Endothelial cell of umbilical vein (primary cell): ENCODE measurements around the gene KRT31. TPM values are rescaled to one million over a fixed set of nuclear protein-coding genes. Genes with fewer than 3 reads are reported as not detected.

ENCODE experiments used
- BruUV-seq: library from RNA; stranded (reverse); fragments of 400-500 nt; replicated peaks from 2 replicates; lab custom pipeline; 2021; lab: Mats Ljungman, UMichigan
- CTCF ChIA-PET: fragments of 300-600, 350-600 bp; sonication (Branson Sonifier 250); formaldehyde crosslinking; loops from one replicate; lab custom pipeline; 2021; ENCODE audit warnings: antibody characterized with exemption, inconsistent platforms; lab: Charles Lee
- POLR2A ChIA-PET: fragments of 300-600, 350-600 bp; sonication (Branson Sonifier 250); formaldehyde crosslinking; loops from one replicate; lab custom pipeline; 2021; ENCODE audit warnings: antibody characterized with exemption, inconsistent platforms; lab: Charles Lee
- DNase-seq: peaks from one replicate; pipeline ENCODE4 v3.0.0-alpha.2; 2011; ENCODE audit warnings: low read depth, low spot score
- FAIRE-seq: peaks from 2 replicates; lab custom pipeline; 2011; peaks lifted over from hg19 to GRCh38; lab: Jason Lieb, UNC
- H2AFZ ChIP-seq: 2 replicates; pipeline ENCODE4 v1.6.0; 2012; ENCODE audit warnings: low read depth, low read length, control low read depth, inconsistent platforms
- H3K27ac ChIP-seq: 2 replicates; pipeline ENCODE4 v1.5.1; 2011; ENCODE audit warnings: low read depth, mild to moderate bottlenecking, control low read depth, low read length, moderate library complexity; ENCODE audit not compliant: insufficient read depth
- H3K27me3 ChIP-seq, 2 experiments: 2 replicates each; pipeline versions ENCODE4 v1.6.0 to v1.6.1; 2011; ENCODE audit warnings: low read length in 2 of 2, mixed read lengths in 1 of 2; ENCODE audit not compliant: control insufficient read depth in 2 of 2, insufficient read depth in 2 of 2
- H3K36me3 ChIP-seq, 2 experiments: 2 replicates in 1 of 2; 3 replicates in 1 of 2; pipeline ENCODE4 v1.5.1; 2011; ENCODE audit warnings: low read length in 2 of 2, mild to moderate bottlenecking in 1 of 2, moderate library complexity in 1 of 2; ENCODE audit not compliant: control insufficient read depth in 2 of 2, insufficient read depth in 2 of 2; ENCODE audit errors: extremely low read depth in 1 of 2
- H3K4me1 ChIP-seq: 3 replicates; pipeline ENCODE4 v1.5.1; 2011; ENCODE audit warnings: mild to moderate bottlenecking, low read length; ENCODE audit not compliant: control insufficient read depth, insufficient read depth; ENCODE audit errors: extremely low read depth
- H3K4me2 ChIP-seq: 2 replicates; pipeline ENCODE4 v1.6.1; 2011; ENCODE audit warnings: low read length, control low read depth, mixed read lengths; ENCODE audit not compliant: insufficient read depth
- H3K4me3 ChIP-seq, 3 experiments: fragments of 200-600 bp in 1 of 3; sonication (generic), shearing (Covaris generic) in 1 of 3; replicated peaks in 1 of 3; 2 replicates each; pipeline ENCODE4 v1.5.1; 2011 to 2016; ENCODE audit warnings: control low read depth in 3 of 3, low read length in 3 of 3, mild to moderate bottlenecking in 2 of 3, inconsistent platforms in 1 of 3, low read depth in 1 of 3, moderate library complexity in 1 of 3; ENCODE audit not compliant: insufficient read depth in 1 of 3
- H3K79me2 ChIP-seq: 2 replicates; pipeline ENCODE4 v1.6.0; 2012; ENCODE audit warnings: low read length, inconsistent platforms; ENCODE audit not compliant: control insufficient read depth, insufficient read depth
- H3K9ac ChIP-seq: replicated peaks from 2 replicates; pipeline ENCODE3; 2011; ENCODE audit warnings: low read length, control low read depth; ENCODE audit not compliant: insufficient read depth; ENCODE audit errors: extremely low read depth
- H3K9me1 ChIP-seq: replicated peaks from 3 replicates; pipeline ENCODE4 v1.6.0; 2011; ENCODE audit warnings: mild to moderate bottlenecking, low read length; ENCODE audit not compliant: control insufficient read depth, insufficient read depth; ENCODE audit errors: extremely low read depth
- H3K9me3 ChIP-seq: replicated peaks from 2 replicates; pipeline ENCODE4 v1.5.1; 2012; ENCODE audit warnings: low read length, inconsistent platforms; ENCODE audit not compliant: control insufficient read depth, insufficient read depth
- H4K20me1 ChIP-seq: replicated peaks from 2 replicates; pipeline ENCODE3; 2011; ENCODE audit warnings: mild to moderate bottlenecking, low read length; ENCODE audit not compliant: control insufficient read depth, insufficient read depth; ENCODE audit errors: extremely low read depth
- EZH2 ChIP-seq: IDR thresholded peaks from 2 replicates; pipeline ENCODE4 v1.6.1; 2012; ENCODE audit warnings: borderline replicate concordance, low read depth, mild to moderate bottlenecking, moderate library complexity, low read length, inconsistent platforms; ENCODE audit not compliant: severe bottlenecking
- FOS ChIP-seq: IDR thresholded peaks from 2 replicates; pipeline ENCODE4 v1.6.1; 2011; ENCODE audit warnings: mild to moderate bottlenecking, low read length, moderate library complexity, borderline replicate concordance; ENCODE audit not compliant: insufficient read depth
- GATA2 ChIP-seq: IDR thresholded peaks from 2 replicates; pipeline ENCODE4 v1.7.0; 2011; ENCODE audit warnings: low read depth, mild to moderate bottlenecking, moderate library complexity, mixed read lengths, low read length; ENCODE audit not compliant: insufficient read length, insufficient read depth
- JUN ChIP-seq: IDR thresholded peaks from 2 replicates; pipeline ENCODE4 v1.6.1; 2011; ENCODE audit warnings: borderline replicate concordance, low read depth; ENCODE audit not compliant: insufficient read length, insufficient read depth
- MAX ChIP-seq: IDR thresholded peaks from 2 replicates; pipeline ENCODE4 v1.6.1; 2011; ENCODE audit not compliant: insufficient read depth, insufficient read length
- MYC ChIP-seq: IDR thresholded peaks from one replicate; pipeline ENCODE4 v1.6.1; 2011; ENCODE audit warnings: mild to moderate bottlenecking, low read depth, low read length
- POLR2A ChIP-seq: IDR thresholded peaks from 2 replicates; pipeline ENCODE4 v1.6.1; 2012; ENCODE audit warnings: low read depth, mild to moderate bottlenecking, control low read depth, low read length
- POLR2AphosphoS5 ChIP-seq: IDR thresholded peaks from 2 replicates; pipeline ENCODE4 v1.6.1; 2012; ENCODE audit warnings: low read depth, mild to moderate bottlenecking, control low read depth, low read length, moderate library complexity; ENCODE audit not compliant: insufficient read depth
- dilution Hi-C: fragments of 300-500 bp; cut with MboI; formaldehyde crosslinking; loops from one replicate; pipeline ENCODE4 v1.15.0; 2019; ENCODE audit warnings: low sequenced_read_pairs; ENCODE audit not compliant: extremely low pct_ligation_motif_present
- intact Hi-C: fragments of 100-400 bp; cut with micrococcal nuclease; formaldehyde crosslinking; loops from one replicate; pipeline ENCODE4 v1.10.0; 2022
- polyA plus RNA-seq, 4 experiments: library from polyadenylated mRNA; depleted of rRNA in 3 of 4; stranded (reverse) in 3 of 4; unstranded in 1 of 4; fragments of >200 nt; gene quantifications; 2 replicates each; pipeline versions ENCODE4 v1.2.1 to v1.2.3, GENCODE V29; 2011 to 2012; ENCODE audit warnings: missing spikeins in 1 of 4
- total RNA-seq: library from RNA; stranded (reverse); gene quantifications from 2 replicates; pipeline ENCODE4 v1.2.3, GENCODE V29; 2021
- TF ChIP-seq, protein P1 (sequence below), 2 donors: IDR thresholded peaks; 1 replicate in 1 of 2; 2 replicates in 1 of 2; pipeline ENCODE4 v1.5.1; 2011; ENCODE audit warnings: low read length in 2 of 2, mild to moderate bottlenecking in 2 of 2, moderate library complexity in 2 of 2, control low read depth in 1 of 2, inconsistent platforms in 1 of 2, low read depth in 1 of 2; ENCODE audit not compliant: insufficient read depth in 1 of 2; ENCODE audit errors: extremely low read depth in 1 of 2

The KRT31 gene
- total and polyA plus RNA-seq, 2 donors (not counting 3 experiments of a cell fraction or from before 2014, with no cell fraction given), result not detected

DNA sequence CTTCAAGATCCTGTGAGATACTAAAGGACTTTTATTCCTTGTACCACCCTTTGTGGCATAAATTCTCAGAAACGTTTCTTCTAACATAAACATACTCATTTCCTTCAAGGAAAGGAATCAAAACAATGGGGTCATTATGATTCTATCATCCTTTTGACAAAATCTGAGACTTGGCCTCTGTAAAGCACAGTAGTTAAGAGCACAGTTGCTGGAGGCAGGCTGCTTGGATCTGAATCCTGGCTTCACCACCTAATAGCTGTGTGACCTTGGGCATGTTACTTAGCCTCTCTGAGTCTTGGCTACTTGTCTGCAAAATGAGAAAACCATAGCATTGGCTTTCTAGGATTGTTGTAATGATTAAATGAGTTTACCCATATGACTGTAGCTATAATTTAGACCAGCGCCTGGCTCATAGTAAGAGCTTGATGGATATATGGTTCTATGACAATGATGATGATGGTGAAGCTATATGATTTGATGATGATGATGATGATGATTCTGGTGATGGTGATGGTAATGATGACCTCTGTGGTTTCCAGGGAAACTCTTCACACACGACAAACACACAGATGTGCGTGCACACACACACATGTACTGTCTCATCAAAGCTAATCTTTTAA lies 6.1 kb upstream of the KRT31 start:
- no peak for TF ChIP-seq MAX
- no peak for TF ChIP-seq EZH2
- TF ChIP-seq FOS, result no peak
- TF ChIP-seq POLR2A, result no peak
- TF ChIP-seq, protein P1, sequence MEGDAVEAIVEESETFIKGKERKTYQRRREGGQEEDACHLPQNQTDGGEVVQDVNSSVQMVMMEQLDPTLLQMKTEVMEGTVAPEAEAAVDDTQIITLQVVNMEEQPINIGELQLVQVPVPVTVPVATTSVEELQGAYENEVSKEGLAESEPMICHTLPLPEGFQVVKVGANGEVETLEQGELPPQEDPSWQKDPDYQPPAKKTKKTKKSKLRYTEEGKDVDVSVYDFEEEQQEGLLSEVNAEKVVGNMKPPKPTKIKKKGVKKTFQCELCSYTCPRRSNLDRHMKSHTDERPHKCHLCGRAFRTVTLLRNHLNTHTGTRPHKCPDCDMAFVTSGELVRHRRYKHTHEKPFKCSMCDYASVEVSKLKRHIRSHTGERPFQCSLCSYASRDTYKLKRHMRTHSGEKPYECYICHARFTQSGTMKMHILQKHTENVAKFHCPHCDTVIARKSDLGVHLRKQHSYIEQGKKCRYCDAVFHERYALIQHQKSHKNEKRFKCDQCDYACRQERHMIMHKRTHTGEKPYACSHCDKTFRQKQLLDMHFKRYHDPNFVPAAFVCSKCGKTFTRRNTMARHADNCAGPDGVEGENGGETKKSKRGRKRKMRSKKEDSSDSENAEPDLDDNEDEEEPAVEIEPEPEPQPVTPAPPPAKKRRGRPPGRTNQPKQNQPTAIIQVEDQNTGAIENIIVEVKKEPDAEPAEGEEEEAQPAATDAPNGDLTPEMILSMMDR (IDR thresholded peaks at IDR 0.05; ENCODE audit: extremely low read depth in 1 of 2, insufficient read depth in 1 of 2, low read depth in 1 of 2, low read length in 2 of 2), result no peak
- no peak for TF ChIP-seq POLR2AphosphoS5
- no peak for TF ChIP-seq JUN
- no peak for TF ChIP-seq MYC
- TF ChIP-seq GATA2, result no peak
- Histone ChIP-seq H3K79me2 (no peaks in the 10 kb centered on the region), H4K20me1 (no peaks in the 10 kb centered on the region), H3K4me2 (peak overlapping the region; percentile 6), H3K9me1 (no peaks in the 10 kb centered on the region), H3K4me1 (peaks cover 18% of the 10 kb centered on the region), H3K9me3 (no peaks in the 10 kb centered on the region), H3K27me3 (peaks cover 8 to 12% of the 10 kb centered on the region in 2 experiments), H2AFZ (no peak overlapping the region), H3K36me3 (no peaks in the 10 kb centered on the region), H3K9ac (no peak overlapping the region), H3K4me3 (peak overlapping the region in 1 of 3 experiments; percentile 9), H3K27ac (peak overlapping the region; percentile 16)
- peak; percentile 70 for FAIRE-seq
- ChIA-PET CTCF (interaction anchor here (1.0 to 3.6 kb wide), 5 partner anchors 81 to 259 kb away, joined by 3 to 20 read pairs (median 4); no protein-coding TSS in a partner anchor), POLR2A (no interaction called here)
- DNase-seq, result peak; percentile 41
- intact Hi-C loops, result loop anchor here (2.0 to 10.0 kb wide), 2 partner anchors 91 to 145 kb away; no protein-coding TSS in a partner anchor
- dilution Hi-C loops, result no loop called here
- BruUV-seq, result TSS peak; percentile 27
